Omental fat pad (tissue), 4 donors: ENCODE measurements around the gene SLC25A10. TPM values are rescaled to one million over a fixed set of nuclear protein-coding genes. Genes with fewer than 3 reads are reported as not detected.

Experiments
- ATAC-seq: fragments of 150-250 bp; one replicate; pipeline ENCODE4 v1.9.1; 2016; ENCODE audit warnings: mild to moderate bottlenecking, moderate library complexity; ENCODE audit not compliant: low FRiP score
- DNase-seq: peaks from one replicate; pipeline ENCODE4 v3.0.0-alpha.2; 2019; ENCODE audit warnings: low spot score
- total RNA-seq, 4 donors: library from RNA; depleted of rRNA; stranded (reverse); fragments of >200 nt; gene quantifications; one replicate each; pipeline ENCODE4 v1.1.0, GENCODE V29; 2016
- TF ChIP-seq, protein P1 (sequence below), 3 donors: fragments of 450-650 bp; IDR thresholded peaks; one replicate each; pipeline ENCODE4 v1.5.1; 2016 to 2017; ENCODE audit warnings: antibody characterized with exemption in 3 of 3, mild to moderate bottlenecking in 3 of 3, moderate library complexity in 2 of 3

The SLC25A10 gene
- total RNA-seq, 4 donors from 2014 or later, result 11.4 to 22.4 (median 14.0) TPM

DNA sequence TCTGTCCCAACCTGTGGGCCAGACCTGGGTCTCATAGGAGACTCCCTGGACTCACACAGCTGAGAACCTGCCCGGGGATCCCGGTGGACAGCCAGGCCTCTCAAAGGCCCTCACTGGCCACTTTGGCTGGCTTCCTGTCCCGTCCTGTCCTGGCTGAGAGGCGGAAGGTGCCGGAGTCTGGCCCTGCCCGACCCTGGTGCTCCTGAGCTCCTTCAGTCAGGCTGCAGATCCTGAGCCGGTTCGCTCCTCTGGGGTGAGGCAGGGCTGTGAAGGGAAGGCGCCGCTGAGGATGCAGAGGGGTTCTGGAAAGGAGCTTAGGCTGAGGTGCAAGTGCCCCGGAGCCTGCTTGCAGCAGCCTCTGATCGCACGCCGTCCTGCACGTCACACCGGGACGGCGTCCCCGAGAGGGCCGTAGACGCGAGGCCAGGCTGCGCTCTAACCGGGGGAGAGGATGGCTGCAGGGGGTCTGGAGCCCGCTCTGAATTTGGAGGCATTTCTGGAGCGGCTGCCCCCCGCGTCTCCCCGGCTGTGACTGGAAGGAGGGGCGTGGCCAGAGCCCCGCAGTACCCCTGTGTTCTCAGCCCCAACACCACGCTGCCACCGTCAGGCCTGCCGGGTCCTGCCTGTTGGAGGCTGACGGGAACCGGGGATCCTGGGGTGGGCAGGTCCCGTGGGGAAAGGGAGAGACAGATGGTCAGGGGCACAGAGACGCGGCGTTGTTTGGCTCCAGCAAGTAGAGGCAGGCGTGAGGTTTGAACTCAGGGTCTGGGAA, 24.1 kb upstream of the SLC25A10 start:
- DNase-seq, result no peak
- TF ChIP-seq, protein P1, sequence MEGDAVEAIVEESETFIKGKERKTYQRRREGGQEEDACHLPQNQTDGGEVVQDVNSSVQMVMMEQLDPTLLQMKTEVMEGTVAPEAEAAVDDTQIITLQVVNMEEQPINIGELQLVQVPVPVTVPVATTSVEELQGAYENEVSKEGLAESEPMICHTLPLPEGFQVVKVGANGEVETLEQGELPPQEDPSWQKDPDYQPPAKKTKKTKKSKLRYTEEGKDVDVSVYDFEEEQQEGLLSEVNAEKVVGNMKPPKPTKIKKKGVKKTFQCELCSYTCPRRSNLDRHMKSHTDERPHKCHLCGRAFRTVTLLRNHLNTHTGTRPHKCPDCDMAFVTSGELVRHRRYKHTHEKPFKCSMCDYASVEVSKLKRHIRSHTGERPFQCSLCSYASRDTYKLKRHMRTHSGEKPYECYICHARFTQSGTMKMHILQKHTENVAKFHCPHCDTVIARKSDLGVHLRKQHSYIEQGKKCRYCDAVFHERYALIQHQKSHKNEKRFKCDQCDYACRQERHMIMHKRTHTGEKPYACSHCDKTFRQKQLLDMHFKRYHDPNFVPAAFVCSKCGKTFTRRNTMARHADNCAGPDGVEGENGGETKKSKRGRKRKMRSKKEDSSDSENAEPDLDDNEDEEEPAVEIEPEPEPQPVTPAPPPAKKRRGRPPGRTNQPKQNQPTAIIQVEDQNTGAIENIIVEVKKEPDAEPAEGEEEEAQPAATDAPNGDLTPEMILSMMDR (IDR thresholded peaks at IDR 0.05), result no peak
- no peak for ATAC-seq

DNA sequence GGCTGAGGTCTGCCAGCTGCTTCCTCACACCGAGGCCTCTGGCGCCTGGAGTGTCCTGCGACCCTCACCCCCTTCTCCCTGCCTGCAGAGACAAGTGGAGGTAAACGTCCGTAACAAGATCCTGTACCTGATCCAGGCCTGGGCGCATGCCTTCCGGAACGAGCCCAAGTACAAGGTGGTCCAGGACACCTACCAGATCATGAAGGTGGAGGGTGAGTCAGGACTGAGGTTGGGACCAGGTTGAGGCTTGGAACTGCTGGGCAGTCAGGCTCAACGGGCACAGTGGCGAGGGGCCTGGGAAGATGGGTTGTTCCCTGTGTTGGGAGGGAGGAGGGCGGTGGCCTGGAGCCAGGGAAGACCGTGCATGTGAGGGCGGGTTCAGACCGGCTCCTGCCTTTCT, 23.5 kb upstream of the SLC25A10 start:
- ATAC-seq (no peak), DNase-seq (no peak)
- TF ChIP-seq, protein P1 (IDR thresholded peaks at IDR 0.05), result no peak

- ATAC-seq, result no peak
- TF ChIP-seq, protein P1 (IDR thresholded peaks at IDR 0.05), result no peak
- DNase-seq, result no peak
Measured at GRCh38 chr17:81690066-81690465, 22.0 kb upstream of the SLC25A10 start.

GRCh38 chr17:81690549-81690948, 21.5 kb upstream of the SLC25A10 start:
- DNase-seq (no peak), ATAC-seq (no peak)
- TF ChIP-seq, protein P1 (IDR thresholded peaks at IDR 0.05), result no peak

DNA sequence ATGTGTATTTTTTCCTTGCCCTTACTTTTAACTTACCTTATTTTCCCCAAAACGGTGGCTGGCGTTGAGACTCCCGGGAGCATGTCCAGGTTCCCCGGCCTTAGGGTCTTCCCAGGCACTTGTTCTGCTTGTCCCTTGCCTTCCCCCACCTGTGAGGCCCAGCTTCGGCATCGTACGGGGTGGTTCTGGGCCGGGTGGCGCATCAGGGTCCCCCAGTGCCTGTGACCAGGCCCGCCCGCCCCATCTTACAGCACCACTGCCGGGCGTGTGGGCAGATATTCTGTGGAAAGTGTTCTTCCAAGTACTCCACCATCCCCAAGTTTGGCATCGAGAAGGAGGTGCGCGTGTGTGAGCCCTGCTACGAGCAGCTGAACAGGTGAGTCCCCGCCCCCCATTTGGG, 20.9 kb upstream of the SLC25A10 start:
- DNase-seq, result no peak
- TF ChIP-seq, protein P1 (IDR thresholded peaks at IDR 0.05), result no peak
- no peak for ATAC-seq

- DNase-seq (no peak), ATAC-seq (no peak)
- TF ChIP-seq, protein P1 (IDR thresholded peaks at IDR 0.05), result no peak
Measured at GRCh38 chr17:81691608-81692007, 20.5 kb upstream of the SLC25A10 start.
